ENCODE measurements around the gene SCIN. TPM values are rescaled to one million over a fixed set of nuclear protein-coding genes. Genes with fewer than 3 reads are reported as not detected.
"Not testable (repeated sequence)": the region's sequence is repeated elsewhere in the genome, so short reads cannot be mapped to it uniquely, and the experiment has no call there.

The SCIN gene
- total and polyA plus RNA-seq, 2 of the 8 experiments (the other 6 are each of a cell fraction or from before 2014, with no cell fraction given): 0.47 to 1.9 TPM

DNA sequence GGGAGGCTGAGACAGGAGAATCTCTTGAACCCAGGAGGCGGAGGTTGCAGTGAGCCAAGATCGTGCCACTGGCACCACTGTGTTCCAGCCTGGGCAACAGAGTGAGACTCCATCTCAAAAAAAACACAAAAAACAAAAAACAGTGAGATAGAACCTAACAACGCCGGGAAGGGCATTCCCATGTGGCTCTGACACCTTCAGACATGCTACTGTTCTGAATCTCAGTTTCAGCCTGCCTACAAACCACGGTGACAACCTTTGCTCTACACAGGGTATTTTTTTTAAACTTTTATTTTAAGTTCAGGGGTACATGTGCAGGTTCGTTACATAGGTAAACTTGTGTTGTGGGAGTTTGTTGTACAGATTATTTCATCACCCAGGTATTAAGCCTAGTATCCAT lies 74.7 kb downstream of the SCIN start:
- not testable (repeated sequence) for H3K27ac ChIP-seq (ENCODE audit: low read depth, low read length); H4K5ac ChIP-seq (ENCODE audit: insufficient read length, low read depth, low read length)
- CTCF ChIA-PET (ENCODE audit: partially characterized antibody): interaction anchor here (0.8 to 1.6 kb wide), 3 partner anchors 30 to 120 kb away, joined by 3 to 6 read pairs (median 5); no protein-coding TSS in a partner anchor

More for the DNA sequence above, 74.7 kb downstream of the SCIN start:
- H3K79me1 ChIP-seq (ENCODE audit: low read depth, low read length); H4K91ac ChIP-seq (replicated peaks; ENCODE audit: insufficient read length, low read length); H2BK12ac ChIP-seq (ENCODE audit: low read depth, low read length); H3K27me3 ChIP-seq (replicated peaks in 1 of 4; ENCODE audit: control insufficient read depth in 3 of 4, extremely low read depth in 1 of 4, insufficient read depth in 3 of 4, low read length in 3 of 4); H3K56ac ChIP-seq (replicated peaks; ENCODE audit: insufficient read length, low read depth, low read length); POLR2A ChIA-PET (ENCODE audit: partially characterized antibody); H3K4me2 ChIP-seq (ENCODE audit: insufficient read depth in 1 of 2, low read depth in 2 of 2, low read length in 2 of 2); H2BK5ac ChIP-seq (ENCODE audit: low read depth, low read length); H2BK20ac ChIP-seq (ENCODE audit: low read length); FAIRE-seq; H3K79me2 ChIP-seq (ENCODE audit: control insufficient read depth in 1 of 2, insufficient read depth in 2 of 2, low read length in 2 of 2); H2AK5ac ChIP-seq (ENCODE audit: low read depth, low read length); H2AFZ ChIP-seq (ENCODE audit: low read length); H2BK120ac ChIP-seq (replicated peaks; ENCODE audit: low read depth, low read length); H3K4me1 ChIP-seq (replicated peaks in 1 of 4; ENCODE audit: control insufficient read depth in 3 of 4, insufficient read depth in 4 of 4, low read length in 3 of 4); H2BK15ac ChIP-seq (ENCODE audit: low read length); H3K23me2 ChIP-seq (ENCODE audit: low read depth, low read length); H3K4ac ChIP-seq (replicated peaks; ENCODE audit: insufficient read length, low read depth, low read length); H3K14ac ChIP-seq (ENCODE audit: insufficient read length); H4K8ac ChIP-seq (ENCODE audit: extremely low read depth, insufficient read depth, low read length); H3K18ac ChIP-seq (ENCODE audit: extremely low read depth, low read length); H3K9me3 ChIP-seq (ENCODE audit: insufficient read depth in 2 of 2, low read depth in 1 of 2, low read length in 1 of 2); H4K20me1 ChIP-seq (replicated peaks in 1 of 2; ENCODE audit: control insufficient read depth in 1 of 2, insufficient read depth in 2 of 2, low read length in 2 of 2); H3K36me3 ChIP-seq (ENCODE audit: control insufficient read depth in 2 of 4, insufficient read depth in 4 of 4, low read length in 3 of 4); H3K9ac ChIP-seq (replicated peaks in 1 of 4; ENCODE audit: extremely low read depth in 1 of 4, low read depth in 3 of 4, low read length in 3 of 4); DNase-seq (ENCODE audit: low read depth in 1 of 2, low spot score in 2 of 2); H3K4me3 ChIP-seq (ENCODE audit: extremely low read depth in 1 of 4, insufficient read depth in 2 of 4, low read depth in 3 of 4, low read length in 4 of 4); H3K23ac ChIP-seq (ENCODE audit: insufficient read length): not testable (repeated sequence)
- 91% methylated on average over 6 of the region's 6 CpGs; no CpG with 5 or more reads in 1 of the 2 experiments for WGBS, 2 experiments (ENCODE audit: extremely low coverage in 1 of 2, insufficient coverage in 1 of 2, insufficient read length in 1 of 2, insufficient replicate concordance in 2 of 2, low coverage in 1 of 2, low lambda C conversion rate in 2 of 2, missing lambda C conversion rate in 1 of 2)
